Subcutaneous abdominal adipose tissue (tissue), 5 donors: Measurements from ENCODE around the gene CRYL1.

Experiments
- H3K27ac ChIP-seq: one replicate; pipeline ENCODE4 v1.7.0; 2013; ENCODE audit warnings: low read depth, mild to moderate bottlenecking, inconsistent platforms, low read length, moderate library complexity
- H3K27me3 ChIP-seq, 5 donors: one replicate each; pipeline ENCODE4 v1.7.0; 2013; ENCODE audit warnings: low read length in 5 of 5, inconsistent platforms in 1 of 5; ENCODE audit not compliant: control insufficient read depth in 5 of 5, insufficient read depth in 4 of 5
- H3K36me3 ChIP-seq, 5 donors: one replicate each; pipeline ENCODE4 v1.7.0; 2013; ENCODE audit warnings: low read length in 5 of 5; ENCODE audit not compliant: control insufficient read depth in 5 of 5, insufficient read depth in 5 of 5
- H3K4me1 ChIP-seq, 5 donors: one replicate each; pipeline ENCODE4 v1.7.0; 2013; ENCODE audit warnings: low read length in 5 of 5, mild to moderate bottlenecking in 3 of 5, moderate library complexity in 1 of 5; ENCODE audit not compliant: control insufficient read depth in 5 of 5, insufficient read depth in 5 of 5
- H3K4me3 ChIP-seq, 5 donors: one replicate each; pipeline ENCODE4 v1.7.0; 2013; ENCODE audit warnings: low read length in 5 of 5, low read depth in 1 of 5
- H3K9ac ChIP-seq, 5 donors: one replicate each; pipeline ENCODE4 v1.7.0; 2013; ENCODE audit warnings: low read length in 5 of 5, mild to moderate bottlenecking in 4 of 5, moderate library complexity in 3 of 5
- H3K9me3 ChIP-seq, 5 donors: one replicate each; pipeline ENCODE4 v1.7.0; 2013; ENCODE audit warnings: low read length in 5 of 5; ENCODE audit not compliant: control insufficient read depth in 5 of 5
- donor health status: healthy.
- donor health status: healthy.
- donor health status: healthy.
- donor health status: healthy.
- donor health status: healthy.

CRYL1 gene

DNA sequence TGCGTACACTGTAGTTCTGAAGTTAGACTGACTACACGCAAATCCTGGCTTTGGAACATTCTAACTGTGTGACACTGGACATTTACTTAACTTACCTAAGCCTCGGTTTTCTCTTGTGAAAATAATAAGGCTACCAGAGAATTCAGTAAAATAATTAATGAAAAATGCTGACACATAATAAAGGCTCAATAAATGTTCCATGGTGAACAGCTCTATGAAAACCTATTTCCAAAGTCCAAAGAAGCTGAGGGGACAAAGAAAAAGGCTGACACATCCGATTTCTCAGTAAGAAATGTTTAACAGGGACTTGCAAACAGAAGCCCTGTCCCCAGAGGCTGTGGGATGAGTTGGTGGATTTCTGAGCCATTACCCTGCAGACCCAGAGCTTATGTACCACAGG lies 153.8 kb downstream of the CRYL1 start:
- Histone ChIP-seq H3K4me3 (no peak overlapping the region), H3K27ac (no peak overlapping the region), H3K4me1 (no peaks in the 10 kb centered on the region), H3K27me3 (peaks cover 0 to 4% (median 0%) of the 10 kb centered on the region in 5 donors), H3K9ac (no peak overlapping the region), H3K9me3 (no peaks in the 10 kb centered on the region), H3K36me3 (no peaks in the 10 kb centered on the region)

GRCh38 chr13:20370815-20371421 lies 154.7 kb downstream of the CRYL1 start:
- Histone ChIP-seq H3K9me3 (no peaks in the 10 kb centered on the region), H3K4me3 (no peak overlapping the region), H3K9ac (no peak overlapping the region), H3K27me3 (peaks cover 0 to 4% (median 0%) of the 10 kb centered on the region in 5 donors), H3K27ac (no peak overlapping the region), H3K4me1 (no peaks in the 10 kb centered on the region), H3K36me3 (no peaks in the 10 kb centered on the region)

- Histone ChIP-seq H3K27ac (no peak overlapping the region), H3K9me3 (no peaks in the 10 kb centered on the region), H3K27me3 (peaks cover 0 to 4% (median 0%) of the 10 kb centered on the region in 5 donors), H3K4me1 (no peaks in the 10 kb centered on the region), H3K36me3 (no peaks in the 10 kb centered on the region), H3K9ac (no peak overlapping the region), H3K4me3 (no peak overlapping the region)
These were observed 155.7 kb downstream of the CRYL1 start for GRCh38 chr13:20369886-20370361.

GRCh38 chr13:20366056-20366455 lies 159.6 kb downstream of the CRYL1 start:
- no peak overlapping the region for H3K27ac ChIP-seq
- no peak overlapping the region for H3K4me3 ChIP-seq
- no peak overlapping the region for H3K9ac ChIP-seq
- no peaks in the 10 kb centered on the region for H3K9me3 ChIP-seq
- no peaks in the 10 kb centered on the region for H3K4me1 ChIP-seq
- H3K36me3 ChIP-seq: no peaks in the 10 kb centered on the region
- peaks cover 3 to 16% (median 9%) of the 10 kb centered on the region in 5 donors for H3K27me3 ChIP-seq

DNA sequence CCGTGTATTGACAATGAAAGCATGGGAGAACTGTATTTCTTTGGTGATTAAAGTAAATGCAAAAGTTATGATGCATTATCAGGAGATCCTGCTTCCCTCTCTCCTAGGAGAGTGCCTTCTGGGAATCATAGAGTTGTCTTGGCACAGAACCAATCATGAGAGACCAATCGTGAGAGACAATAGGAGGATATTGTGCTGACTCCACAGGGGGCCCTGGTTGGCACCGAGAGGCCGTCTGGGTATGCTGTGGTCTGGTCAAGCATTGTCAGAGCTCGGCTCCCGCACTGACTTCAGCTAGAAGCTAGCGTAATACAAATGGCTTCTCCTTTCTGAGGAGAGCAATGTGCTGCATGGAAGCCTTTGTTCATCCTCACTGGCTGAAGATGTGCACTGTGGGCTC lies 162.1 kb downstream of the CRYL1 start:
- Histone ChIP-seq H3K9me3 (no peaks in the 10 kb centered on the region), H3K4me3 (no peak overlapping the region), H3K4me1 (no peaks in the 10 kb centered on the region), H3K27me3 (peaks cover 3 to 16% (median 11%) of the 10 kb centered on the region in 5 donors), H3K27ac (no peak overlapping the region), H3K36me3 (no peaks in the 10 kb centered on the region), H3K9ac (no peak overlapping the region)

GRCh38 chr13:20363172-20363571 lies 162.5 kb downstream of the CRYL1 start:
- H3K36me3 ChIP-seq: no peaks in the 10 kb centered on the region
- no peak overlapping the region for H3K4me3 ChIP-seq
- H3K27ac ChIP-seq: no peak overlapping the region
- no peaks in the 10 kb centered on the region for H3K9me3 ChIP-seq
- H3K9ac ChIP-seq: no peak overlapping the region
- H3K27me3 ChIP-seq: peaks cover 3 to 16% (median 11%) of the 10 kb centered on the region in 5 donors
- H3K4me1 ChIP-seq: no peaks in the 10 kb centered on the region

DNA sequence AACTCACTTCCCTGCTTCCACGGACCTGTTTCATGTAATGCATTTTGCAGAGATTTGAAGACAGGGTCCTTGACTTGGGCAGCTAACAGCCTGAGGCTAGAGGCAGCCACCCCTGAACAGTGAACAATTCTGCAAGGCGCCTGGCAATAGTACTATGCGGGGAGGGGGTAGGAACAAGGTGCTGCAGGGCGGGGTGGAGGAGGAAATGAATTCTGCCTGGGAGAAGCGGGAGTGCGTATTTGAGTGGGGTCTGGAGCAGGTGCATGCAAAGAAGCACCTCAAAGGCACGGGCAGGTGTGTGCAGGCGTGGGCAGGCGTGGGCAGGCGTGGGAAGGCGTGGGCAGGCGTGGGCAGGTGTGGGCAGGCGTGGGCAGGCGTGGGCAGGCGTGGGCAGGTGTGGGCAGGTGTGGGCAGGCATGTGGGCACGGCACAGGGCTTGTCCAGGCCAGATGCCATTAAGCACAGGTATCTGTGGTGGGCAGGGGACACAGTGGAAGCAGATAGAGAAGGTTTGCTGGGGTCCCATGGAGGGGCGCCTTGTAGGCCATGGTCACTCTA lies 163.1 kb downstream of the CRYL1 start:
- Histone ChIP-seq H3K36me3 (no peaks in the 10 kb centered on the region), H3K9me3 (no peaks in the 10 kb centered on the region), H3K4me1 (no peaks in the 10 kb centered on the region), H3K9ac (no peak overlapping the region), H3K27me3 (peaks cover 3 to 16% (median 11%) of the 10 kb centered on the region in 5 donors), H3K4me3 (no peak overlapping the region), H3K27ac (no peak overlapping the region)

- H3K4me3 ChIP-seq: no peak overlapping the region
- H3K36me3 ChIP-seq: no peaks in the 10 kb centered on the region
- H3K27ac ChIP-seq: no peak overlapping the region
- H3K9ac ChIP-seq: no peak overlapping the region
- H3K4me1 ChIP-seq: no peaks in the 10 kb centered on the region
- H3K27me3 ChIP-seq: peaks cover 3 to 16% (median 11%) of the 10 kb centered on the region in 5 donors
- H3K9me3 ChIP-seq: no peaks in the 10 kb centered on the region
These were observed 164.7 kb downstream of the CRYL1 start for GRCh38 chr13:20360835-20361412.

GRCh38 chr13:20360041-20360491 lies 165.6 kb downstream of the CRYL1 start:
- no peak overlapping the region for H3K9ac ChIP-seq
- H3K4me1 ChIP-seq: no peaks in the 10 kb centered on the region
- no peak overlapping the region for H3K27ac ChIP-seq
- no peak overlapping the region for H3K4me3 ChIP-seq
- H3K27me3 ChIP-seq: peaks cover 3 to 16% (median 11%) of the 10 kb centered on the region in 5 donors
- no peaks in the 10 kb centered on the region for H3K9me3 ChIP-seq
- H3K36me3 ChIP-seq: no peaks in the 10 kb centered on the region

- Histone ChIP-seq H3K9ac (no peak overlapping the region), H3K9me3 (no peaks in the 10 kb centered on the region), H3K4me1 (no peaks in the 10 kb centered on the region), H3K27ac (no peak overlapping the region), H3K36me3 (no peaks in the 10 kb centered on the region), H3K27me3 (peaks cover 3 to 16% (median 11%) of the 10 kb centered on the region in 5 donors), H3K4me3 (no peak overlapping the region)
These were observed 166.3 kb downstream of the CRYL1 start for GRCh38 chr13:20359335-20359734.
